NCI-H526 (cell line): ENCODE results near the gene OR2F2.

Experiments
- DNase-seq, 2 experiments: peaks; one replicate each; lab custom pipeline; 2025; lab: John Stamatoyannopoulos, UW

The OR2F2 gene

DNA sequence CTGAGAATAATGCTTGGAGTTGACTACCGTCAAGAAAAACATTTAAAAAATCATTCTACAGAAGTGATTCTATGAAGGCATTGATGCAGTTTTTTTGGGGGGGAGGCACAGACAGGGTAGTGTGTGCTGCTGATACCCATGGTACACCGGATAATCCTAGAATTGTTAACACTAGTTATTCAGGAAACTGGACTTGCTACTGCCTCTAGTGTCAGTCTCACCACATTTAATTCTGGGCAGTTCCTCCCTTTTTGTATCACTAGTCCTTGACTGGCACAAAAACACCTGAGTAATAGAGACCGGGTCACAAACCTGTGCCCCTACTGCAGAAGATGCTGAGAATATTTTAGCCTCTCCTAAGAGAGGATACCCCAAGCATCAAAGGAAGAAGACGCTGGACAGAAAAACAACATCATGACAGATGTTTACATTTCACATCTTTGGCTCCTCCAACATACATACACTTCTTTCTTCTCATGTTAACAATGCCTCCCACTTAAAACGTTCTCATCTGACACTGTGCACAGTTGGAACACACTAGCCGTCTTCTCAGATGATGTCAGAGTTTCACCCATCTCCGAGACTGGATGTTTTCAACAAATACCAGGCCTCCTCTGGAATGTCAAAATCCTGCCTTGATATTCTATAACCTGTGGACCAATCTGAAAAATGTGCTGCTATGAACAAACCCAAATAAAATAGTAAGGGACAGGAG, 19.9 kb upstream of the OR2F2 start:
- DNase-seq: no peak

DNA sequence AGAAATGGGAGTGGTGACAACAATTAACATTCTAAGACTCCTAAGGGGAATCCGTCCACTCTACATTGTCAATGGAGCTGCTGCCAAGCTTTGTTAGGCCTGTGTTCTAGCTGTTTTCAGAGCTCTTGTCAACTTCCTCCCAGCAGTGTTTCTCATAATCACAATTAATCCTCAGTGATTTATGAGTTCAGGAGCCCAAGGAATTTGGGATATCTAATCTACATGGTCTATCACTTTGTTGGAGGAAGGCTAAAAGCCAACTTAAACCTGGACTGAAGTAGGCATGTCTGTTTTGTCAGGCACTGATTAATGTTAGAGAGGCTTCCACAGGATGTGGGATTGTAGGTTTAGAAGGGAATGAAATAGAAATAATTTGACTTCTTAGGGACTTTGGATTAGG, 10.2 kb upstream of the OR2F2 start:
- DNase-seq: no peak

DNA sequence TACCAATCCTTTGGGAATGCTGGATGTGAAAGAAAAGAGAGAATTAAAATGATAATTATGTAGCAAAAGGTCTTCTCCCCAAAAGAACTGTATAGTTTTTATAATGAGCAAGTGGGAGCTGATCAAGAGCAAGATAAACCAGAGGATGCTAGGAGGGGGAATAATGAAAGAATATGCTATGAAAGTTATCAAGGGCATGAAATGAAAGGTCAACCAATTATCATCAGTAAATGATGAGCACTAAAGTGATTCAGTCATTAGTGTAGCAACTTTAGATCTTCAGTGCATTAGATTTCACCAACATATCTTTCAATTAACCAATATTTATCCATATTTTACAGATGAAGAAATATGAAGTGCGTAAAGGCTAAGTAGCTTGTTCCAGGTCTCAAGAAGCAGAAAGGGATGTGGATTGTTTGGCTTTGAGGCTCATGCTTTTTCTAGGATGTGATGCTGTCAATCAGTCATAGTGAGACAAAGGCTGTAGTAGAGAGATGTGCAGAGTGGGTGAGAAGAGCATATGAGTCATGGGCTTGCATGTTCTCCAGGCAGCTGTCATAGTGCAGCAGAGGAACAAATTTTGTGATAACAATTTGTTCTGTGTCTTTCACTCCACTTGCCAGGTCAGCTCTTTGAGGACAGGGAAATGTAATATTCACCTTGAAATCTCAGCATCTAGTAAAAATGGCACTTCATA, 5.7 kb upstream of the OR2F2 start:
- no peak for DNase-seq

DNA sequence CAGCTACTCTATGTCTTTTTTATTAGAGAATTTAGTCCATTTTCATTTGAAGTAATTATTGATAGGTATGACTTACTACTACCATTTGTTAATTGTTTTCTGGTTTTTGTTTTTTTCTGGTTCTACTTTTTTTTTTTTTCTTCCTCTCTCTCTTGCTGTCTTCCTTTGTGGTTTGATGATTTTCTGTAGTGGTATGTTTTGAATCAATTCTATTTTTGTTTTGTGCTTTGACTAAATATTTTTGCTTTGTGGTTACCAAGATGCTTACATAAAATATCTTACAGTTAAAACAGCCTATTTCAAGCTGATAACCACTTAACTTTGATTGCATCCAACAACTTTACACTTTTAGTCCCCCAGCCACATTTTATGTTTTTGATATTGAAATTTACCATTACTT, 3.3 kb upstream of the OR2F2 start:
- no peak for DNase-seq

DNA sequence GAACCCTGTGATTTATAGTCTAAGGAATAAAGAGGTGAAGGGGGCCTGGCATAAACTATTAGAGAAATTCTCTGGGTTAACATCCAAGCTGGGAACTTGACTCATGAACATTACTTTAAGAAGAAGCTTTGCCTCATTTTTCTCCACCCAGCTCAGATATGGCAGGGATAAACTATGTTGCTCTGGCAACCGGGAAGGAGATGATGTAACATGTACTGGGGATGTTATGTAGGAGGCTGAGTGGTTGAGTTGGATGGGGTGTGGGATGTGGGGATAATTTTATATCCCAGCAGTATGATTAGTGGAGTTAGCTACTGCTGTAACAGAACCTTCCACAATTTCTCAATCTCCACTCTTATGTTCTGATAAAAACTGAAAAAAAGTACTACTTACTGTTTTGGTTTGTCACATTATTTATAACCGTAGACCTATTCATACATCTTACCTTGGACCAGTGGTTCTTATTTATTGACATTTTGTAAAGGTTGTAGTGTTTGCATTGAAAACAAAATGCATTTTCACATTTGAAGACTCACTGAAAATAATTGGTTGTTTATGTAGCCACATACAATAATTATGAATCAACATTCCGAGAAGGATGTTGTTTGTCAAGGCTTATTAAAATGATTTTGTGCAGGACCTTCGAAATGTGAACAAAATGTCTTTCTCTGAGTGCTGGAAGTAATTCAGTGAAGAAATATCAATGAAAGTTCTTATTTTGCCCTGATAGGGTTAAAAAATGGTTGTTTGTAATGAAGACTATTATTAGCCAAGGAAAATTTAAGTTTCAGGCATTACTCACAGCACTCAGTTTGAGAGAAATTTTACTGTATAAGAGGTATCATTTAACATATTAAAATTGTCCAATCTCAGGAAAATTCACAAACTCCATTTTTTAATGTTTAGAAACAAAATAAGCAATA, 1.3 kb downstream of the OR2F2 start:
- no peak for DNase-seq

DNA sequence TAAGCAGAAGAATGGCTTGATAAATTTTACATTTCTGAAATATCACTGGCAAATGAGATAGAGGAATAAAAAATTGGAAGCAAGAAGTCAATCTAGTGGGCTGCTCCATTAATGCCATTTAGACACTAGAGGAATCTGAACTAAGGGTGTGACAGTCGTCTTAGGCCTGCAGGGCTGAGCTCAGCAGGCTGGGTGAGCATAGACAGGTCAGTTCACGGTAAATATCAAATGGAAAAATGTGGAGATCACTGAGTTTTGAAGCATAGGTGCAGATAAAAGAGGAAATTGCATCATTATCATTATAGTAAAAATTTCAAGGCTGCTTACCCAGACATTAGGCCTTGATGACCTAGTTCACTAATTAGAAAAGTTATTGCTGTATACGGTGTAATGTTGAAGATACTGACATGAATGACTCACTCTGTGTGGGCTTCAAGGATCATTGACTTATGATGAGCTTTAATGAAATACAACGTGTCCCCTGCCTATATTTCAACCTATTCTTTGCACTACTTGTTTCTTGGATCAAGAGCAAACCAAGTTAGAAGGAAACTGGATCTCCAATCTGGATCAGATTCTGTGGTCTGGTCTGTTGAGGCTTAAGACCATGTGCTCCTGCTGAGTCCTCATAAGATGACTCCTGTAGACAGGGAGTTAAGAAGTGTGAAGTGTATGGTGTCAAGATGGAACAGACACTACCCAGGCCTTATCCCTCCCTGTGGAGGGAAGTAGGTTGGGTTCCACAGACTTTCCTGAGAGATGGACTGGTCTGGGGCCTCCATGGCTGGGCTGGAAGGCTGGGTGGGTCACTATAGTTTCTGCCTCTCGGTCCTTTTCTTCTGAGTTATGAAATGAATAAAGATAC, 3.6 kb downstream of the OR2F2 start:
- no peak for DNase-seq

DNA sequence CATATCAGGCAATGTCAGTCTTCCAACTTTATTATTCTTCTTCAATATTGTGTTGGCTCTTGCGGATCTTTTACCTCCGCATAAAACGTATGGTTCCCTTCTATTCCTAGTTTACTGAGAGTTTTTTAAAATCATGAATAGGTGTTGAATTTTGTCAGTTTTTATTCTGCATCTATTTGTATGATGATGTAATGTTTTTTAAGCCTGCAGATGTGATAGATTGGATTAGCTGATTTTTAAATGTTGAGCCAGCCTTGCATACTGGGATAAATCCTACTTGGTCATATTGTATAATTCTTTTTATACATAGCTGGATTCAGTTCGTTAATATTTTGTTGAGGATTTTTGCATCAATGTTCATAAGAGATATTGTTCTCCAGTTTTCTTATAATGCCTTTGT, 10.4 kb downstream of the OR2F2 start:
- no peak for DNase-seq

DNA sequence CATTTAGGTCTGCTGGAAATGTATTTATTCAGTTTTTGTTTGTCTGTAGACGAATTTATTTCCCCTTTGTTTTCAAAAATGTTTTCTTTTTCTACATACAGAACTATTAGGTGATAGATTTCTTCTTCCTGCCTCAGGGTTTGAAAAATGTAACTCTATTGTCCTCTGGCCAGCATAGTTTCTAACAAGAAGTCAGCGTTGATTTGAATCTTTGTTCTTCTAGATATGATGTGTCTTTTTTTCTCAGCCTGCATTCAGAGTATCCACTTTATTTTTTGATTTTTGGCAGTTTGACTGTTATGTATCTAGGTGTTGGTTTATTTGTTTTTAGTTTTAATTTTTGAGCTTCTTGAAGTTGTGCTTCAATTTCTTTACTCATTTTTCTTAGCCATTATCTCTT, 12.1 kb downstream of the OR2F2 start:
- DNase-seq: no peak

DNA sequence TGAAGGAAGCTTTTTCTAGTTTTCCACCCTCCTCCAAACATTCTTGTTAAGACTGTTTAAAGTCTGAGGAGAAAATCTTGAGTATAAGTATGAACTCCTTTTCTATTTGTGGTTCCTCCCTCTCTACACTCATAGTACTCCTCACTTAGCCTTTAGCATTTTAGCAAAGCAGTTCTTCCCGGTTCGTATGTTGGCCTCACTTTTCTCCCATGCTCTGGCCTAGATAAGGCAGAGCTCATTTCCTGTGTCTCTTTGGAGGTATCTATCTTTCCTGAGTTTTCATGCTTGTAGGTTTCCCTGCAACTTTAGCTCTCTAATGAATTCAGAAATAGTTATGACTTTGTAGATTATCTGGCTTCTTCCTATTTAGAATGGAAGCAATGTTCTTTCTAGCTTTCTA, 13.7 kb downstream of the OR2F2 start:
- no peak for DNase-seq

DNA sequence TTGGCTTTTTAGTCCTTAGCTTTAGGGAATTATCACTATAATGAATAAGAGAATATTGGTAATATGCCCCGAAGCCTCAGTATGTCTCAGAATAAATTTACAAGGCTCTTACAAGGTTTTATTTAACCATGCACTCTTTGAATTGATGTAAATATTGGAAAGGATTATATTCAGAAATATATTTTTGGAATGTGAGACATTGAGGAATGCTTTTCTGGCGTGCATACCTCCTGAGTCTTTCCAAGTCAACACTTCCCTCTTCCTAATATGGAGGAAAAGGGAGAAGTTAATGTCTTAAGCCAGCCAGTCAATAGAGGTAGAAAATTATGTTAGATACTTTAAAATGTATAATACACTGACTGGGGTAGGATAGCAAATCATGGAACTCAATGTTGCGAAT, 18.4 kb downstream of the OR2F2 start:
- no peak for DNase-seq

DNA sequence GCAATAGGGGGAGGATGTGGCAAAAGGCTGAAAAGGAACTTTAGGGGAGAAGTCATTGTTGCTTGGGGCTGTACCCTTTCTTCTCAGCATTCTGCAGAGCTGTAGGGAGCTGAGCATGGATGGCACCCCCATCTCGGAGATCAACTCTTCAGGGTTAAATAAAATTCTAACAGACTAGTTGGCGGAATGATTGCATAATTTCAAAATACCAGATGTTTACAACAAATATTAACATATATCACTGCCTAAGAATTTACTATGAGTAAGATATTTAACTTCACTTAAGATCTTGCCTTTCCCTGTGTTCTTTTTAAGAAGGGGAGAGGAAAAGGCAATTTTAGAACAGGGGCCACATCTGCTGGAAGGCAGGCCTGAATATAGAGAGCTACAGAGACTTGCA, 19.1 kb downstream of the OR2F2 start:
- DNase-seq: no peak

DNA sequence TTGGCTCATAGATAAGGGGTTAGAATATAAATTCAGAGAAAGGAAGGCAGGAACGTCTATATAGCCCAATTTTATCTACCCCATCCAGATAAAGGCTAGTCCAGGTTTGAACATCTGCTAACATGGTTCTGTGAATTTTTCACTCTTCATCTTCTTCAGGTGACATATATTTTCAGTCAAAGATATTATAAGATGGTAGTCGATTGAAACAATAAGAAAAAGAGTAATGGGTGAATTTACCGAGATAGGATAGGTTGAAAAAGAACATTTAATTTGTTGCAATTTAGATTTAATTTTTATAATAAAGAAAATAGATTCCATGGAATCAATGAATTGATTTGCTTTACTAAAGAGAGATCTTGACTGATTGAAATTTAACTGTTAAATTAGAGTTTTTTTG, 19.5 kb downstream of the OR2F2 start, which contains the start of gene OR2F1:
Gene OR2F1, plus strand, starts transcription at position 301 of the 400 bp plus-strand sequence. CDS start 5,127 bp downstream, outside the sequence.
- no peak for DNase-seq

DNA sequence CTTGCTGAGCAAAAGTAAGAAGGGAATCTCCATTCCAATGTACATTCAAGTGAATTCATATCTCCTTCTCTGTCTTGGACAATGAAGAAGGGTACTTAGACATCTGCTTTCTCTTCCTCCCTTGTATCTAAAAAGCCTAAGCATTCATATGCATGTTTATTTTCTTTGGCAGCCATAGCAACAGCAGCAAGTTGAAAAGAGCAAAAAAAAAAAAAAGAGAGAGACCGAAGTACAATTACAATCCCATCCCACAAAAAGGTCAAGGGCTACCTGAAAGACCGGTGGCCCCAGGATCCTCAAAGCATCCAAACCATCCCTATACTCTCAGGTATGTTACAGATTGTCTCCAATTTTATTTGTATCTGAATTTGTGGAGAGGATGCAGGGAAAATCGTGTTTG, 23.7 kb downstream of the OR2F2 start:
- DNase-seq: no peak

DNA sequence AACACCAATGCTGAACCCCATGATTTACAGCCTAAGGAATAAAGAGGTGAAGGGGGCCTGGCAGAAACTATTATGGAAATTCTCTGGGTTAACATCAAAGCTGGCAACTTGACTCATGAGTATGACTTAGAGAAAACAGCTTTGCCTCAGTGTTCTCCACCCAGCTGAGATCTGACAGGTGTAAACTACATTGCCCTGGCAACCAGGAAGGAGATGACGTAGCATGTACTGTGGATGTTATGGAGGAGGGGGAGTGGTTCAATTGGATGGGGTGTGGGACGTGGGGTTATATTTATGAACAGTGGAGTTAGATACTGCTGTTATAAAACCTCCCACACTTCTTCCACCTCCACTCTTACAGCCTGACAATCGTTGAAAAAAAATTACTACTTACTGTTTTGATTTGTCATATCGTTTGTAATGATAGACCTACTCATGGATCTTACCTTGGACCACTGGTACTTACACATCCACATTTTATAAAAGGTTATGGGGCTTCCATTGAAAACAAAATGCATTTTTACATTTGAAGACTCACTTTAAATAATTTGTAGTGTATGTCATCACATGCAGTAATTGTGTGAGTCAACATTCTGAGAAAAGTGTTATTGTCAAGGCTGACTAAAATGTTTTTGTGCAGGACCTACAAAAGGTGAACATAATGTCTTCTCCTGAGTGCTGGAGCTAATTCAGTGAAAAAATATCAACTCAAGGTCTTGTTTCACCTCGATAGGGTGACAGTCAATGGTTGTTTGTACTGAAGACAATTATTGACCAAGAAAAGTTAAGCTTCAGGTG, 26.0 kb downstream of the OR2F2 start:
- DNase-seq: no peak

DNA sequence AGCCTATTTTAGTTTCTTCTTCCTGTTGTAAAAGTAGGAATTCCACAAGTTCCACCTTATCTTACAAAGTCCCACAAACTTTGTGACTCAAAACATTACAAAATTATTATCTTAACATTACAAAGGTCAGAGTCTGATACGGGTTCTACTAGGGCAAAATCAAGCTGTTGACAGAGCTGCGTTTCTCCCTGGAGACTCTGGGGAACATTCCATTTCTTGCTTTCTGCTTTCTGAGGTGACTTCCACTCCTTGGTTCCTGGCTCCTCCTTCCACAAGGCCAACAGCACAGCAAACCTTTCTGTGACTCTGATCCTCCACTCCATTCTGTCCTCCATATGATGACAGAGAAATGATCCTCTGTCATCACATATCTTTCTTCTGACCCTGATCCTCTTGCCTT, 30.2 kb downstream of the OR2F2 start:
- no peak for DNase-seq

DNA sequence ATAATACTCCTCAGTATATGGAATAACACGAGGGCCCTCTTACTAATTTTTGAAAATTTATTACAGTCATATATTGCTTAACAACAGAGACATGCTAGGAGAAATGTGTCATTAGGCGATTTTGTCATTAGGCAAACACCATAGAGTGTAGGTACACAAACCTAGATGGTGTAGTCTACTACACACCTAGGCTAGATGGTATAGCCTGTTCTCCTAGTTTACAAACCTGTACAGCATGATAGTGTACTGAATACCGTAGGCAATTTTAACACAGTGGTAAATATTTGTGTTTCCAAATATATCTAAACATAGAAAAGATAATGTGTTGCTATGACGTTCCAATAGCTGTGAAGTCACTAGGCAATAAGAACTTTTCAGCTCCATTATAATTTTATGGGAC, 32.4 kb downstream of the OR2F2 start:
- DNase-seq: no peak

DNA sequence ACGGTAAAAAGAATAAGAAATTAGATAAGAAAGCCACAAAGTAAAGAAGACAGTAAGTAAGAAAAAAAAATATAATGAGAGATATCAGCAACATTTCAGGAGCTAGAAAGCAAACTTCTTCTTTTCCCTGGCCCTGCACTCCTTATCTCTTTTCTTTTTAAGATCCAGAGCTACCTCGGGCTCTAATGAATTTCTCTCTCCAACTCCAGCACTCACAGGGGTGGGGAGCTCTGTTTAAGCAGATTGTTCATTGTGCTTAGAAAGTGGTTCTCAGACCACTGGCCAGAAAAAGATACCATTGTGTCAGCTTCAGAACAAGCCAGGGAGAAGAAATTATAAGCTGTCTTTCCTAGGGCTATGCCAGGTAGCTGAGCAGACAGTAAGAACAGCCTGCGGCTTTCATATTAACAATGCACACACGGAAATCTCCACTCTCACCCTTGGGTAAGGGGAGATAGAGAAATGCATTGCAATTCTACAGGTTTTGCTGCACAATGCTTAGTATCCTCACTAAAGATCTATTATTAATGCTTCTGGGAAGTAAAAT, 38.9 kb downstream of the OR2F2 start:
- no peak for DNase-seq

DNA sequence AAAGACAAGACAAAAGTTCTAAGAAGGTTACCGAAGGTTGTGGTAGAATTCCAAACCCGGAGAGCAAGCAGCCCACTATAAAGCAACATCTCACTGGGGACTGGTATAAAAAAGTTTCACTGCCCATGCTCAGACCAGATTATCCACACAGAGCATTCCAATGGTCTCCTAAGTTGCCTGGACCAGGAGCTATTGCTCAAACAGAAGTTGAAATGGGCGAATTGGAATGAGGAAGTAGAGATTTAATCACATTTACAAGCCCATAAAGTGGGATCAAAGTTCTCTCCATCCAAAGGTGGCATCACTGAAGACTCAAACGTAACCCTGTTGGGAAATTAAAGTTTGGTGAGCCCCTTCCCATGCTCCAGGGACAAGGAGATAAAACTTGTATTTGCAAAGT, 39.4 kb downstream of the OR2F2 start:
- no peak for DNase-seq

DNA sequence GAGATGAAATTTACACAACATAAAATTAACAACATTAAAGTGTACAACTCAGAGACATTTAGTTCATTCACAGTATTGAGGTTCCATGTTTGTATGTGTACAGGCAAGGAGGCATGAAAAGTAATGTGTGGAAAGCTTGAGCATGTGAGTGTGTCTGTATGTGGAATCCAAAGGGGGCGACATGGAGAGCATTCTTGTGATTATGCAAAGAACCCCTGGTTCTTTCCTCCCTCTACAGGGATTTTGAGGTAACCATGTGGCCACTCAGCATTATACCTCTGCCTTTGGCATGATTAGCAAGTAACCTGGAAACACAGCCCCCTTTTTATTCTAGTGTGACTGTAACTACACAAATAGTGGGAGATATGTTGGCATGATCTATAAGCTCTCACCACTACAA, 40.6 kb downstream of the OR2F2 start:
- peak in 1 of 2 experiments; percentile 7 for DNase-seq

DNA sequence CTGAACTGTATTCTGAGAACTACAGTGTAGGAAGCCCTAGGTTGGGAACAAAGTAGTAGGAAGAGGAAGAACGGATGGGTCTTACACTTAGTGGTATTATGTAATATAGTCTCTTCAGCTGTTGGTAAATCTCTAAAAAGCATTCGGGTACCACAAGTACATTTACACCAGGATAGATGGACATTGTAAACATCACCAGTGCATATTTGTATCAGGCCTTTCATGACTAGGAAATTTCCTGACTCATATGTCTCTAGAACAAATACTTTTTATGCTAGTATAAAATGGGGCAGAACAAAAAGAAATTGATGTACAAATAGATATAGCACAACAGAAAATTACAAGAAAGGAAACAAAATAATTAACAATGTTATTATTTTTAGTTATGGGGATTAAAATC, 43.6 kb downstream of the OR2F2 start:
- no peak for DNase-seq

DNA sequence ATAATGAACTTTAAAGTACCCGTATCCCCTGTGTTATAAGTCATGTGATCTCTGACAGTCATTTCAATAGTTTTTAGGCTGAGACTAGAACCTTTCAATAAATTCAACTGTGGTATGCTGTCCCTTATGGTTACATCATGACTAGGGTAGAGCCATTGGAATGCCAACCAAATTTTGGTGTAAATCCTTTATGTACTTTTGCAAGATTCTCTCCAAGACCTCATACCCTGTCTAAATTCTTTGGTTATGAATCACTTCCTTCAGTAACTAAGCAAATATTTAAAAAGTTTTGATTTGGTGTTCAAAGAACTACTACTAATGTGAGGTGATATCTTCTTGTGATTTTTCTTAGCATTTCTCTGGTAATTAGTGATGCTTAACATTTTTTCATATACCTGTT, 44.3 kb downstream of the OR2F2 start:
- no peak for DNase-seq
